ENCODE data around the gene AMDHD1.
"Not testable (repeated sequence)": the region's sequence is repeated elsewhere in the genome, so short reads cannot be mapped to it uniquely, and the experiment has no call there.

Gene AMDHD1

GRCh38 chr12:95966287-95966870 lies 23.2 kb downstream of the AMDHD1 start:
- DNase-seq (ENCODE audit: low read depth in 2 of 2): no peak

- no peak for DNase-seq (ENCODE audit: low read depth in 2 of 2)
These were observed 24.2 kb downstream of the AMDHD1 start for GRCh38 chr12:95967301-95967700.

GRCh38 chr12:95969116-95969515 lies 26.0 kb downstream of the AMDHD1 start:
- DNase-seq (ENCODE audit: low read depth in 2 of 2): not testable (repeated sequence)

GRCh38 chr12:95970905-95971304 lies 27.8 kb downstream of the AMDHD1 start:
- no peak for DNase-seq (ENCODE audit: low read depth in 2 of 2)

GRCh38 chr12:95972832-95973456 lies 29.8 kb downstream of the AMDHD1 start:
- no peak for DNase-seq (ENCODE audit: low read depth in 2 of 2)

GRCh38 chr12:95974358-95974757 lies 31.2 kb downstream of the AMDHD1 start:
- DNase-seq (ENCODE audit: low read depth in 2 of 2): no peak

GRCh38 chr12:95975491-95975890 lies 32.4 kb downstream of the AMDHD1 start:
- DNase-seq (ENCODE audit: low read depth in 2 of 2): no peak

GRCh38 chr12:95976416-95976832 lies 33.3 kb downstream of the AMDHD1 start:
- no peak for DNase-seq (ENCODE audit: low read depth in 2 of 2)

- no peak for DNase-seq (ENCODE audit: low read depth in 2 of 2)
These were observed 34.7 kb downstream of the AMDHD1 start for GRCh38 chr12:95977764-95978305.

GRCh38 chr12:95978351-95978750 lies 35.2 kb downstream of the AMDHD1 start:
- DNase-seq (ENCODE audit: low read depth in 2 of 2): no peak

GRCh38 chr12:95978774-95979173 lies 35.6 kb downstream of the AMDHD1 start:
- no peak for DNase-seq (ENCODE audit: low read depth in 2 of 2)

GRCh38 chr12:95980437-95980836 lies 37.3 kb downstream of the AMDHD1 start:
- no peak for DNase-seq (ENCODE audit: low read depth in 2 of 2)

- DNase-seq (ENCODE audit: low read depth in 2 of 2): no peak
These were observed 39.5 kb downstream of the AMDHD1 start for GRCh38 chr12:95982602-95983001.

GRCh38 chr12:95984682-95985081 lies 41.6 kb downstream of the AMDHD1 start:
- DNase-seq (ENCODE audit: low read depth in 2 of 2): no peak

GRCh38 chr12:95986635-95987570 lies 43.8 kb downstream of the AMDHD1 start:
- DNase-seq (ENCODE audit: low read depth in 2 of 2): no peak

- no peak for DNase-seq (ENCODE audit: low read depth in 2 of 2)
These were observed 45.6 kb downstream of the AMDHD1 start for GRCh38 chr12:95988506-95989275.

GRCh38 chr12:95989504-95990123 lies 46.5 kb downstream of the AMDHD1 start:
- no peak for DNase-seq (ENCODE audit: low read depth in 2 of 2)

- no peak for DNase-seq (ENCODE audit: low read depth in 2 of 2)
These were observed 47.0 kb downstream of the AMDHD1 start for GRCh38 chr12:95990136-95990535.

- no peak for DNase-seq (ENCODE audit: low read depth in 2 of 2)
These were observed 50.8 kb downstream of the AMDHD1 start for GRCh38 chr12:95993907-95994306.

- DNase-seq (ENCODE audit: low read depth in 2 of 2): no peak
These were observed 51.3 kb downstream of the AMDHD1 start for GRCh38 chr12:95994476-95994875.

Measured in stimulated activated CD8-positive, alpha-beta memory T cell treated with anti-CD3 and anti-CD28 coated beads, Interleukin-7, amount 100 ng/mL, for 1 hour (primary cell).